ENCODE results near the gene CARD19.

The CARD19 gene

GRCh38 chr9:93079371-93079770 is 16.6 kb upstream of the CARD19 start (continued):
- TF ChIP-seq REST (tag by site-specific recombination; IDR thresholded peaks at IDR 0.05), result no peak

DNA sequence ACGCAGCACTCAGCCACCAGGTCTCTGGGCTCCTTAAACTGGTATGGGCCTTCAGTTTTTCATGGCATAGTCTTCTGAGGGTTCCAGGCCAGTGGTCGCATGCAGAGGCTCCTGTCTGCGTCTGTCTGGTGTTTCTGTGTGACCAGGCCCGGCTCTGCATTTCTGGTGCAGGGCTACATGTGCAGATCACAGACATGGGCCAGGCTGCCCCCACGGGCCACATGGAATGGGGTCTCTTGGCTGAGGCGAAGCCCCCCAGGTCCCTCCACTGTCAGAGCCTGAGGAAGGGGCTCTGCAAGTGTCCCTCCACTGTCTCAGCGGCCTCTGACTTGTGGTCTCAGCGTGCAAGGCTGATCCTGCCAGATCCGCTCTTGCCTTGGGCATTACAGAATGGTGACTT is 15.6 kb upstream of the CARD19 start:
- TF ChIP-seq, protein P1, sequence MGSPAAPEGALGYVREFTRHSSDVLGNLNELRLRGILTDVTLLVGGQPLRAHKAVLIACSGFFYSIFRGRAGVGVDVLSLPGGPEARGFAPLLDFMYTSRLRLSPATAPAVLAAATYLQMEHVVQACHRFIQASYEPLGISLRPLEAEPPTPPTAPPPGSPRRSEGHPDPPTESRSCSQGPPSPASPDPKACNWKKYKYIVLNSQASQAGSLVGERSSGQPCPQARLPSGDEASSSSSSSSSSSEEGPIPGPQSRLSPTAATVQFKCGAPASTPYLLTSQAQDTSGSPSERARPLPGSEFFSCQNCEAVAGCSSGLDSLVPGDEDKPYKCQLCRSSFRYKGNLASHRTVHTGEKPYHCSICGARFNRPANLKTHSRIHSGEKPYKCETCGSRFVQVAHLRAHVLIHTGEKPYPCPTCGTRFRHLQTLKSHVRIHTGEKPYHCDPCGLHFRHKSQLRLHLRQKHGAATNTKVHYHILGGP (tag by site-specific recombination; IDR thresholded peaks at IDR 0.05), result no peak
- TF ChIP-seq ZNF16 (tag by site-specific recombination; IDR thresholded peaks at IDR 0.05; ENCODE audit: low read depth), result no peak
- TF ChIP-seq ZNF274 (IDR thresholded peaks at IDR 0.05; ENCODE audit: low read length), result no peak
- no peak for TF ChIP-seq ZNF274 (tag by site-specific recombination; IDR thresholded peaks at IDR 0.05; ENCODE audit: borderline replicate concordance)
- no peak for TF ChIP-seq ZNF660 (tag by site-specific recombination; IDR thresholded peaks at IDR 0.05)
- no peak for TF ChIP-seq ZNF394 (tag by site-specific recombination; IDR thresholded peaks at IDR 0.05; ENCODE audit: borderline replicate concordance)
- TF ChIP-seq ZNF777 (tag by site-specific recombination; IDR thresholded peaks at IDR 0.05; ENCODE audit: borderline replicate concordance), result no peak
- TF ChIP-seq ZNF366 (tag by site-specific recombination; conservative IDR thresholded peaks at IDR 0.05), result no peak
- no peak for TF ChIP-seq ZNF555 (tag by site-specific recombination; conservative IDR thresholded peaks at IDR 0.05)
- TF ChIP-seq, protein P2, sequence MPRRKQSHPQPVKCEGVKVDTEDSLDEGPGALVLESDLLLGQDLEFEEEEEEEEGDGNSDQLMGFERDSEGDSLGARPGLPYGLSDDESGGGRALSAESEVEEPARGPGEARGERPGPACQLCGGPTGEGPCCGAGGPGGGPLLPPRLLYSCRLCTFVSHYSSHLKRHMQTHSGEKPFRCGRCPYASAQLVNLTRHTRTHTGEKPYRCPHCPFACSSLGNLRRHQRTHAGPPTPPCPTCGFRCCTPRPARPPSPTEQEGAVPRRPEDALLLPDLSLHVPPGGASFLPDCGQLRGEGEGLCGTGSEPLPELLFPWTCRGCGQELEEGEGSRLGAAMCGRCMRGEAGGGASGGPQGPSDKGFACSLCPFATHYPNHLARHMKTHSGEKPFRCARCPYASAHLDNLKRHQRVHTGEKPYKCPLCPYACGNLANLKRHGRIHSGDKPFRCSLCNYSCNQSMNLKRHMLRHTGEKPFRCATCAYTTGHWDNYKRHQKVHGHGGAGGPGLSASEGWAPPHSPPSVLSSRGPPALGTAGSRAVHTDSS (tag by site-specific recombination; IDR thresholded peaks at IDR 0.05), result no peak
- TF ChIP-seq ZBTB6 (tag by site-specific recombination; IDR thresholded peaks at IDR 0.05), result no peak
- TF ChIP-seq WT1 (tag by site-specific recombination; IDR thresholded peaks at IDR 0.05), result no peak
- no peak overlapping the region for H3K4me3 ChIP-seq (ENCODE audit: low read depth, low read length)
- CTCF ChIA-PET, result no interaction called here
- no peak overlapping the region for H3K27ac ChIP-seq (ENCODE audit: extremely low read depth, low read depth, low read length)
- no peaks in the 10 kb centered on the region for H3K9me3 ChIP-seq (ENCODE audit: control insufficient read depth, insufficient read depth, low read depth, low read length)
- H3K36me3 ChIP-seq (ENCODE audit: control insufficient read depth in 2 of 2, insufficient read depth in 1 of 2, low read length in 2 of 2), result no peaks in the 10 kb centered on the region
- POLR2A ChIA-PET, result interaction anchor here (1.8 kb wide), 1 partner anchor 15 kb away, joined by 6 read pairs; the partner anchor contains the start of gene CARD19
- H3K4me1 ChIP-seq (ENCODE audit: control insufficient read depth, insufficient read depth, low read length), result no peaks in the 10 kb centered on the region

- H3K4me1 ChIP-seq (ENCODE audit: control insufficient read depth, insufficient read depth, low read length), result no peaks in the 10 kb centered on the region
- no peaks in the 10 kb centered on the region for H3K9me3 ChIP-seq (ENCODE audit: control insufficient read depth, insufficient read depth, low read depth, low read length)
- ChIA-PET POLR2A (no interaction called here), CTCF (interaction anchor here (0.5 to 0.8 kb wide), 2 partner anchors 9 to 15 kb away, joined by 3 to 4 read pairs; no protein-coding TSS in a partner anchor)
- H3K36me3 ChIP-seq (ENCODE audit: control insufficient read depth in 2 of 2, insufficient read depth in 1 of 2, low read length in 2 of 2), result no peaks in the 10 kb centered on the region
- H3K27ac ChIP-seq (ENCODE audit: extremely low read depth, low read depth, low read length), result no peak overlapping the region
- no peak overlapping the region for H3K4me3 ChIP-seq (ENCODE audit: low read depth, low read length)
- TF ChIP-seq, protein P3, sequence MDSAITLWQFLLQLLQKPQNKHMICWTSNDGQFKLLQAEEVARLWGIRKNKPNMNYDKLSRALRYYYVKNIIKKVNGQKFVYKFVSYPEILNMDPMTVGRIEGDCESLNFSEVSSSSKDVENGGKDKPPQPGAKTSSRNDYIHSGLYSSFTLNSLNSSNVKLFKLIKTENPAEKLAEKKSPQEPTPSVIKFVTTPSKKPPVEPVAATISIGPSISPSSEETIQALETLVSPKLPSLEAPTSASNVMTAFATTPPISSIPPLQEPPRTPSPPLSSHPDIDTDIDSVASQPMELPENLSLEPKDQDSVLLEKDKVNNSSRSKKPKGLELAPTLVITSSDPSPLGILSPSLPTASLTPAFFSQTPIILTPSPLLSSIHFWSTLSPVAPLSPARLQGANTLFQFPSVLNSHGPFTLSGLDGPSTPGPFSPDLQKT (IDR thresholded peaks at IDR 0.05; ENCODE audit: borderline replicate concordance, low read depth, low read length), result no peak
- TF ChIP-seq ZNF561 (tag by site-specific recombination; IDR thresholded peaks at IDR 0.05; ENCODE audit: borderline replicate concordance) (no peak), SCRT2 (tag by site-specific recombination; IDR thresholded peaks at IDR 0.05) (no peak), ZNF510 (tag by site-specific recombination; IDR thresholded peaks at IDR 0.05; ENCODE audit: insufficient replicate concordance) (no peak), ZNF624 (tag by site-specific recombination; IDR thresholded peaks at IDR 0.05) (no peak), ZNF354C (tag by site-specific recombination; IDR thresholded peaks at IDR 0.05; ENCODE audit: borderline replicate concordance, low read depth) (no peak), ZNF280D (tag by site-specific recombination; IDR thresholded peaks at IDR 0.05) (no peak), SP3 (tag by site-specific recombination; IDR thresholded peaks at IDR 0.05) (no peak), ZNF221 (tag by site-specific recombination; IDR thresholded peaks at IDR 0.05; ENCODE audit: borderline replicate concordance) (no peak)
Observed at GRCh38 chr9:93081081-93081529, 14.9 kb upstream of the CARD19 start.

Measured in HEK293 (cell line).